ENCODE results near the gene PIH1D1. TPM values are rescaled to one million over a fixed set of nuclear protein-coding genes. Genes with fewer than 3 reads are reported as not detected.

Gene PIH1D1
- total RNA-seq, 1 experiment from 2014 or later = 166 TPM

DNA sequence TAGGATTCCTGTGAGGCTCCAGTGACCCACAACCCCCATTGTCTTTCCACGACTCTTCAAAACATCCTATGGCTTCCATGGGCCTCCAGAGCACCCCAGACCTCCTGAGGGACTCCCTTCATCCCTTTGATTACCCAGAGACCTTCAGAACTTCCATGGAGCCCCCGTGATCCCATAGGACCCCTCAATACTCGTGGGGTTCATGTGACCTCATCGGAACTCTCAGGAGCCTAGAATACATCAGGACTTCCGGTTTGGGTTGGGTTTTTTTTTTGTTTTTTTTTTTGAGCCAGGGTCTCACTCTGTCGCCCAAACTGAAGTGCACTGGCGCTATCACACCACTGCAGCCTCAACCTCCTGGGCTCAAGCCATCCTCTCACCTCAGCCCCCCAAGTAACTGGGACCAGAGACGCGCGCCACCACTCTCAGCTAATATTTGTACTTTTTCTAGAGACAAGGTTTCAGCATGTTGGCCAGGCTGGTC, 2.2 kb upstream of the PIH1D1 start:
- no peaks in the 10 kb centered on the region; a peak in 1 of 5 replicates for H3K9me3 Mint-ChIP-seq
- H3K4me1 ChIP-seq (ENCODE audit: insufficient read depth, low read length) = no peaks in the 10 kb centered on the region
- H4K5ac ChIP-seq (ENCODE audit: insufficient read length, low read depth, low read length) = no peak overlapping the region
- no peak overlapping the region; the same call in 1 of the 2 replicates for H3K4ac ChIP-seq (ENCODE audit: low read depth, low read length)
- DNase-seq = no peak
- no peak overlapping the region for H2AK5ac ChIP-seq (ENCODE audit: insufficient read length, low read length)
- H3K9me3 ChIP-seq (ENCODE audit: control insufficient read depth, low read depth, low read length) = no peaks in the 10 kb centered on the region
- WGBS (ENCODE audit: extremely low coverage, insufficient read length, low lambda C conversion rate) = no CpG with 5 or more reads among the region's 10 CpGs
- H4K20me1 ChIP-seq (ENCODE audit: control insufficient read depth, insufficient read depth, insufficient read length) = no peaks in the 10 kb centered on the region
- peak overlapping the region; percentile 90 for H3K14ac ChIP-seq (ENCODE audit: insufficient read depth, low read length)
- H2BK5ac ChIP-seq (ENCODE audit: insufficient read length, low read length) = peak overlapping the region; percentile 69
- peak overlapping the region; percentile 72 for H3K27ac ChIP-seq (ENCODE audit: insufficient read length, low read depth, low read length)
- H2BK120ac ChIP-seq (ENCODE audit: low read depth, low read length, poor library complexity, severe bottlenecking) = no peak overlapping the region
- TF ChIP-seq, protein P1, sequence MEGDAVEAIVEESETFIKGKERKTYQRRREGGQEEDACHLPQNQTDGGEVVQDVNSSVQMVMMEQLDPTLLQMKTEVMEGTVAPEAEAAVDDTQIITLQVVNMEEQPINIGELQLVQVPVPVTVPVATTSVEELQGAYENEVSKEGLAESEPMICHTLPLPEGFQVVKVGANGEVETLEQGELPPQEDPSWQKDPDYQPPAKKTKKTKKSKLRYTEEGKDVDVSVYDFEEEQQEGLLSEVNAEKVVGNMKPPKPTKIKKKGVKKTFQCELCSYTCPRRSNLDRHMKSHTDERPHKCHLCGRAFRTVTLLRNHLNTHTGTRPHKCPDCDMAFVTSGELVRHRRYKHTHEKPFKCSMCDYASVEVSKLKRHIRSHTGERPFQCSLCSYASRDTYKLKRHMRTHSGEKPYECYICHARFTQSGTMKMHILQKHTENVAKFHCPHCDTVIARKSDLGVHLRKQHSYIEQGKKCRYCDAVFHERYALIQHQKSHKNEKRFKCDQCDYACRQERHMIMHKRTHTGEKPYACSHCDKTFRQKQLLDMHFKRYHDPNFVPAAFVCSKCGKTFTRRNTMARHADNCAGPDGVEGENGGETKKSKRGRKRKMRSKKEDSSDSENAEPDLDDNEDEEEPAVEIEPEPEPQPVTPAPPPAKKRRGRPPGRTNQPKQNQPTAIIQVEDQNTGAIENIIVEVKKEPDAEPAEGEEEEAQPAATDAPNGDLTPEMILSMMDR (conservative IDR thresholded peaks at IDR 0.05) = no peak
- H2BK15ac ChIP-seq (ENCODE audit: low read depth, low read length) = no peak overlapping the region
- H4K8ac ChIP-seq (replicated peaks; ENCODE audit: insufficient read length, low read depth, low read length) = no peak overlapping the region
- H3K27ac Mint-ChIP-seq = peak overlapping the region; percentile 99 to 100 (median 99)
- H3K23ac ChIP-seq (ENCODE audit: insufficient read length, low read depth, low read length) = no peak overlapping the region
- peaks cover 6 to 22% of the 10 kb centered on the region in 2 experiments for H3K4me1 Mint-ChIP-seq
- peaks cover 5% of the 10 kb centered on the region for H3K23me2 ChIP-seq (ENCODE audit: insufficient read length, low read depth, low read length, poor library complexity, severe bottlenecking)
- H3K56ac ChIP-seq (ENCODE audit: insufficient read length, low read depth, low read length) = no peak overlapping the region
- H3K27me3 Mint-ChIP-seq (ENCODE audit: low read depth) = no peaks in the 10 kb centered on the region; the same call in 1 of the 2 replicates
- no peak overlapping the region for H2AFZ ChIP-seq (ENCODE audit: low read length)
- no peaks in the 10 kb centered on the region; the same call in 1 of the 2 replicates for H3K79me2 ChIP-seq (ENCODE audit: insufficient read depth, low read length)
- H3T11ph ChIP-seq (ENCODE audit: low read length) = peak overlapping the region; percentile 37
- peaks cover 29 to 41% (median 36%) of the 10 kb centered on the region in 3 experiments for H3K36me3 Mint-ChIP-seq (ENCODE audit: insufficient read depth in 1 of 3, low read depth in 3 of 3)
- H3K9ac ChIP-seq (ENCODE audit: extremely low read depth, insufficient read length, low read length) = peak overlapping the region; percentile 97
- H4K91ac ChIP-seq (ENCODE audit: insufficient read length, low read depth, low read length) = peak overlapping the region; percentile 48
- peak overlapping the region; percentile 94 for H3K18ac ChIP-seq (ENCODE audit: insufficient read length, low read depth, low read length)
- no peak overlapping the region for H2BK12ac ChIP-seq (ENCODE audit: insufficient read length, low read depth, low read length)
- H3K4me3 Mint-ChIP-seq = peak overlapping the region; percentile 96 to 98
- H3K27me3 ChIP-seq (ENCODE audit: insufficient read depth, low read length) = no peaks in the 10 kb centered on the region
- H2BK20ac ChIP-seq (ENCODE audit: low read depth, low read length, poor library complexity, severe bottlenecking) = no peak overlapping the region
- H3K4me2 ChIP-seq (ENCODE audit: insufficient read depth, insufficient read length, low read length) = peak overlapping the region; percentile 72
- H3K79me1 ChIP-seq (ENCODE audit: insufficient read depth, low read depth, low read length, poor library complexity, severe bottlenecking) = peaks cover 7% of the 10 kb centered on the region

Data from H9 (cell line).